Measurements from ENCODE around the gene KEL. TPM values are rescaled to one million over a fixed set of nuclear protein-coding genes. Genes with fewer than 3 reads are reported as not detected.

KEL gene
- total RNA-seq, 1 experiment from 2014 or later, result 0.91 TPM

GRCh38 chr7:143008007-143008901 is 46.1 kb upstream of the KEL start:
- intact Hi-C loops (cut with micrococcal nuclease), result loop anchor here (1.0 to 10.0 kb wide), 4 partner anchors 207 to 487 kb away; no protein-coding TSS in a partner anchor
- Histone ChIP-seq H3K4me1 (ENCODE audit: control insufficient read depth in 1 of 2, insufficient read depth in 2 of 2, low read length in 2 of 2) (peaks cover 0 to 1% of the 10 kb centered on the region in 2 experiments; a peak in 1 of 4 replicates), H3K36me3 (ENCODE audit: control insufficient read depth in 1 of 2, insufficient read depth in 2 of 2, low read length in 2 of 2) (no peaks in the 10 kb centered on the region), H3K27ac (ENCODE audit: low read depth, low read length) (no peak overlapping the region), H3K9me2 (ENCODE audit: insufficient read depth) (no peaks in the 10 kb centered on the region), H4K20me1 (ENCODE audit: insufficient read depth) (no peaks in the 10 kb centered on the region), H3K27me3 (ENCODE audit: insufficient read depth, low read length) (no peaks in the 10 kb centered on the region), H2AFZ (ENCODE audit: low read depth, low read length, poor library complexity, severe bottlenecking) (no peak overlapping the region), H3K4me2 (ENCODE audit: low read length) (no peak overlapping the region), H3K4me3 (replicated peaks in 1 of 2; ENCODE audit: low read depth in 1 of 2, low read length in 2 of 2) (no peak overlapping the region), H3K9ac (ENCODE audit: low read length) (no peak overlapping the region), H3K79me2 (ENCODE audit: insufficient read depth, low read length) (no peaks in the 10 kb centered on the region), H3K9me3 (ENCODE audit: control insufficient read depth in 1 of 2, insufficient read depth in 1 of 2, low read depth in 1 of 2, low read length in 2 of 2) (no peaks in the 10 kb centered on the region)
- CTCF ChIA-PET, result interaction anchor here (1.0 to 18.9 kb wide), 8 partner anchors 9 to 404 kb away, joined by 3 to 331 read pairs (median 3); no protein-coding TSS in a partner anchor
- BruUV-seq (replicated peaks), result no TSS peak
- peak; percentile 46 for DNase-seq (ENCODE audit: low read depth, low spot score)
- ATAC-seq, result peak; percentile 95
- no peak for TF ChIP-seq EGR1 (IDR thresholded peaks at IDR 0.05; ENCODE audit: low read depth)
- TF ChIP-seq YY1 (IDR thresholded peaks at IDR 0.05; ENCODE audit: extremely low read depth, insufficient replicate concordance, low read depth, low read length), result peak; percentile 19
- no peak for TF ChIP-seq ZFX (IDR thresholded peaks at IDR 0.05)
- TF ChIP-seq MAX (IDR thresholded peaks at IDR 0.05), result no peak
- no peak for TF ChIP-seq POLR2A (IDR thresholded peaks at IDR 0.05; ENCODE audit: borderline replicate concordance, extremely low read depth, insufficient read depth, insufficient read length)
- no peak for TF ChIP-seq ATF3 (IDR thresholded peaks at IDR 0.05)
- peak; percentile 91 to 99 (median 91) for TF ChIP-seq CTCF (IDR thresholded peaks at IDR 0.05 in 2 of 3, conservative IDR thresholded peaks at IDR 0.05 in 1 of 3; ENCODE audit: borderline replicate concordance in 1 of 3, insufficient read depth in 1 of 3, low read depth in 2 of 3, low read length in 2 of 3)
- TF ChIP-seq REST (IDR thresholded peaks at IDR 0.05; ENCODE audit: low read depth), result no peak
- TF ChIP-seq FOSL1 (IDR thresholded peaks at IDR 0.05; ENCODE audit: low read depth), result no peak
- TF ChIP-seq JUND (IDR thresholded peaks at IDR 0.05), result no peak
- no peak for TF ChIP-seq SIN3A (IDR thresholded peaks at IDR 0.05; ENCODE audit: low read depth)
- no peak for TF ChIP-seq SRF (IDR thresholded peaks at IDR 0.05; ENCODE audit: low read depth)
- TF ChIP-seq SP1 (IDR thresholded peaks at IDR 0.05; ENCODE audit: low read depth), result no peak
- no peak for TF ChIP-seq TCF7L2 (IDR thresholded peaks at IDR 0.05; ENCODE audit: borderline replicate concordance, extremely low read depth, insufficient read depth, insufficient read length)
- peak; percentile 98 for TF ChIP-seq RAD21 (IDR thresholded peaks at IDR 0.05; ENCODE audit: low read depth)
- no peak for TF ChIP-seq POLR2AphosphoS5 (IDR thresholded peaks at IDR 0.05; ENCODE audit: low read depth, low read length)
- RAD21 ChIA-PET (ENCODE audit: low non-redundant PET in 1 of 2, low total read pairs in 2 of 2, uncharacterized antibody in 2 of 2, unreplicated experiment in 2 of 2), result interaction anchor here (2.7 kb wide), 2 partner anchors 207 kb away, joined by 9 to 12 read pairs; no protein-coding TSS in a partner anchor
- POLR2A ChIA-PET, result interaction anchor here (0.8 kb wide), 1 partner anchor 207 kb away, joined by 3 read pairs; no protein-coding TSS in a partner anchor

All from HCT116 (cell line).